ENCODE measurements around the gene FAT2. TPM values are rescaled to one million over a fixed set of nuclear protein-coding genes. Genes with fewer than 3 reads are reported as not detected.

Gene FAT2
- total RNA-seq, 4 donors from 2014 or later: 0.13 to 5.6 (median 0.62) TPM; not detected in 1

DNA sequence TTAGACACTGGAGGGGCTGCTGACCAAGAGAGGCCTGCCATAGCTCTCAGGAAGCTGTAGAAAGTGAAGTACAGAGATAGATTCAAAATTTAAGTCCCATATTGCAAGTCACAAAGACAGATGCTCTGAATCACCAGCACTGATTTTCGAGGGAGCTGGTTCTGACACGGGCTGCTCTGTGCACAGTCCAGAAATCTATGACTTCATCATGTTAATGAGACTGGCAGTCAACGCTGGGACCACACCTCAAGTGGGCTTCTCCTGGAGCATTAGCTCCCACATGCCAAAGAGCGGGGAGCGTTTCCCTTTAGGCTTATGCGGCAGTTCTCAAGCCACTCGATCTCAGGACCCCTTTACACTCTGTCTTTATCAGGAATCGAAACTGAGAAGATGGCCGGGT lies 34.2 kb upstream of the FAT2 start:
- no peaks in the 10 kb centered on the region for H3K36me3 ChIP-seq
- no peaks in the 10 kb centered on the region for H3K9me3 ChIP-seq
- WGBS, 2 donors (ENCODE audit: low coverage in 1 of 2): 37 to 78% methylated on average over 2 to 5 of the region's 9 CpGs
- H3K27me3 ChIP-seq: peaks cover 17% of the 10 kb centered on the region
- H3K4me1 ChIP-seq: no peaks in the 10 kb centered on the region
- no peak overlapping the region for H3K4me3 ChIP-seq
- TF ChIP-seq CTCF (IDR thresholded peaks at IDR 0.05) (no peak), POLR2A (IDR thresholded peaks at IDR 0.05) (no peak)
- no peak overlapping the region for H3K27ac ChIP-seq
- no peak for ATAC-seq

DNA sequence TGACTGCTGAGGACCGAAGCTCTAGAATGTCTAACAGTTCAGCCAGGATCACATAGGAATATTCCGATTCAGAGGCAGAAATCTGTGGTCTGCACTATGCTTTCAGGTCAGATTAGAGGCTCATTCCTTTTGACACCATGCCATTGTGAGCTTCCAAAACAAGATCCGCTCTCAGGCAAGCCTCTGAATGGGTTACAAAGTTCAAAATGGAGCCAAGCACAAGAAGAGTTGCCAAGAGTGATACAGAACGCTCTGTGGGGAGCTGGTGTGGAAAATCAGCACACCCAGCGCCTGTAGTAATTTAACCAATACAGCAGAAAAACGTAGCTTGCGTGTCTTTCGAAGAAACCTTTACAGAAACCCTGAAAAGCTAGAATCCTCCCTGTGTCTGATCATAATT lies 33.3 kb upstream of the FAT2 start:
- Histone ChIP-seq H3K27ac (no peak overlapping the region), H3K4me3 (no peak overlapping the region), H3K27me3 (peaks cover 24% of the 10 kb centered on the region), H3K36me3 (no peaks in the 10 kb centered on the region), H3K4me1 (no peaks in the 10 kb centered on the region), H3K9me3 (no peaks in the 10 kb centered on the region)
- no peak for TF ChIP-seq POLR2AphosphoS5 (IDR thresholded peaks at IDR 0.05)
- no peak for TF ChIP-seq POLR2A (IDR thresholded peaks at IDR 0.05)
- TF ChIP-seq CTCF (IDR thresholded peaks at IDR 0.05): no peak
- TF ChIP-seq EP300 (IDR thresholded peaks at IDR 0.05): no peak
- no peak for ATAC-seq
- WGBS, 2 donors (ENCODE audit: low coverage in 1 of 2): 49 to 50% methylated on average over 7 to 8 of the region's 8 CpGs

DNA sequence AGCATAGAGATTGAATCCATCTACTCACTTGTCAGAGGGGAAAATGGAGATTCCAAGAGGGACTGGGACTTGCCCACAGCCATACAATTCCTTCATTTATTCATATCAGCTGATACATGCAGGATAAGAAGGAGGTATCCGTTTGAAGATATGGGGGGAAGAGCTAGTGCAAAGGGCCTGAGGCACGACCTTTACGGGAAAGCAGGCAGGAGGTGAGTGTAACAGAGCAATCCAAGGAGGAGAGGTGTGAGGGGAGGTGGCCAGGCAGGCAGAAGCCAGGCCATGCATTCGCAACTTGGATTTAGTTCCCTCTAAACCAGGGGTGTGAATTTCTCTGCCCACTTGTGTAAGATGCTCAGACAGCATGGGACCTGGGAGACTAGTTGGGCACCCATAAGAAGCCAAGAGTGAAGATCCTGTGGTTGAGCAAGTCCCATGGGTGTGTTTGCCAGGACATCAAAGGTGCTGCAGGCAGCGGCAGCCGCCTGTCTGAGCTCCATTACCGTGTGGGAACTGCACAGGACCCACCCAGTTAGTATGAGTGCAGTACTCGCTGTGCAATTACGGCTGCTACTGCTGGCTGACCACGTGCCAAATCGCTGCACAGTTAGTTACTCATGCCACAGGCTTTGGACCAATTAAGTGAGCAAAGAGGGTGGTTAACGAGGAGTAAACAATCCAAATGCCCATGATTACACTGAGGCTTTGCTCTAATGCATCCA lies 31.4 kb upstream of the FAT2 start:
- H3K4me1 ChIP-seq: no peaks in the 10 kb centered on the region
- H3K36me3 ChIP-seq: no peaks in the 10 kb centered on the region
- no peak for TF ChIP-seq CTCF (IDR thresholded peaks at IDR 0.05)
- no peak overlapping the region for H3K4me3 ChIP-seq
- ATAC-seq: no peak
- no peak overlapping the region for H3K27ac ChIP-seq
- H3K9me3 ChIP-seq: peaks cover 0 to 6% (median 0%) of the 10 kb centered on the region in 3 donors
- 78 to 82% methylated on average over 4 to 9 of the region's 12 CpGs for WGBS, 2 donors (ENCODE audit: low coverage in 1 of 2)
- H3K27me3 ChIP-seq: peaks cover 24% of the 10 kb centered on the region

DNA sequence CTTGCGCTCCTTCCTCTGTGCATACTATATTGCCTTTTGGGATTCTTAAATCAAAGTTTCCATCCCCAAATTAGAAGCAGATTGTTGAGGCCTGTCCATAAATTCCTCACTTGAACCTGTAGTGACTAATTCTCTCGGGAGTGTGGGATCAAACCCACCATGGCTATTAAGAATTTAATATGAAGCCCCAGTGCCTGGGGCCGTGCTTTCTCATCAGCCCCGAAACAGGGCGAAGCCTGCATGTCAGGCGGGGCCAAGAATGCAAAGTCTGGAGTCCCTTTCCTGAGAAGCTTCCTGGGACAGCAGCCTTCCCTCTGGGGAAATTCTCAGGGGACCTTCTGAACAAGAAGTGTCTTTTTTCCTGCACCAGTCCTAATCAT lies 29.3 kb upstream of the FAT2 start:
- no peak overlapping the region for H3K27ac ChIP-seq
- H3K36me3 ChIP-seq: no peaks in the 10 kb centered on the region
- no peaks in the 10 kb centered on the region for H3K4me1 ChIP-seq
- no peak for ATAC-seq
- H3K4me3 ChIP-seq: no peak overlapping the region
- TF ChIP-seq POLR2A (IDR thresholded peaks at IDR 0.05) (no peak), EP300 (IDR thresholded peaks at IDR 0.05) (no peak), CTCF (IDR thresholded peaks at IDR 0.05) (no peak), POLR2AphosphoS5 (IDR thresholded peaks at IDR 0.05) (no peak)
- peaks cover 32% of the 10 kb centered on the region for H3K27me3 ChIP-seq
- H3K9me3 ChIP-seq: peaks cover 0 to 6% (median 0%) of the 10 kb centered on the region in 3 donors
- 55 to 100% methylated on average over 1 to 5 of the region's 6 CpGs for WGBS, 2 donors (ENCODE audit: low coverage in 1 of 2)

DNA sequence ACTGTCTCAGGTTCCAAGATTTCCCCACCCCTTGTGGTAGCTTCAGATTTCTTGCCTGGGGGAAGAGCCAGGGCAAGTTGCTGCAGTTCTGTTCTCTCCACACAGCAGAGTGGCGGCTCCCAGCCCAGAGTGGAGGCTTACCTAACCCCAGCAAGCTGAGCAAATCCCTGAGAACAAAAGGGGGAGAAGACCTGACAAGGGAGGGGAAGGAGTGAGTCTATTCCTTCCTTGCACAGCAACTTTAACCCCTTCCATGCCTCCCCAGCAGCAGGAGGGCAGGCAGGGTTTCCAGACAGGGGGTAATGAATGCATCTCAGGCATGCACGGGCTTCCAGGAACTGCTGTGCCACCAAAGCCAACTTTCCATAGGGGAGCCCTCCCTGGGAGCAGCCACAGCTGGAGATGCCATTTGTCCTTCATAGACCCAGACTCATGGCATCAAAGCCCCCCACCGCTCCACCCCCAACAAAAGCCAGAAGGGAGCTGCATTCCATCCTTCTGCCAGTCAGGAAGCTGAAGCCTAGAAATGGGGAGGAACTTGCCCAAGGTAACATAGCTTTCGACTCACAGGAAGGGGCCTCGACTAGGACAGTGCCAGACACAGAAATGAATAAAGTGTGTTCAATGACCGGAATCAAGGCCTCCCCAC lies 28.8 kb upstream of the FAT2 start:
- no peaks in the 10 kb centered on the region for H3K4me1 ChIP-seq
- no peak for TF ChIP-seq POLR2AphosphoS5 (IDR thresholded peaks at IDR 0.05)
- TF ChIP-seq CTCF (IDR thresholded peaks at IDR 0.05): no peak
- TF ChIP-seq EP300 (IDR thresholded peaks at IDR 0.05): no peak
- no peak for TF ChIP-seq POLR2A (IDR thresholded peaks at IDR 0.05)
- peaks cover 37% of the 10 kb centered on the region for H3K27me3 ChIP-seq
- H3K4me3 ChIP-seq: no peak overlapping the region
- H3K36me3 ChIP-seq: no peaks in the 10 kb centered on the region
- H3K27ac ChIP-seq: no peak overlapping the region
- WGBS, 2 donors (ENCODE audit: low coverage in 1 of 2): 59 to 100% methylated on average over 1 to 3 of the region's 6 CpGs
- H3K9me3 ChIP-seq: peaks cover 0 to 6% (median 0%) of the 10 kb centered on the region in 3 donors
- no peak for ATAC-seq

All from gastroesophageal sphincter (tissue), 4 donors.